Measurements from ENCODE around the gene CBLL1. TPM values are rescaled to one million over a fixed set of nuclear protein-coding genes. Genes with fewer than 3 reads are reported as not detected.

The CBLL1 gene
- total and polyA plus RNA-seq, 2 of the 4 experiments (the other 2 are of a cell fraction) = 15.6 to 19.0 TPM

DNA sequence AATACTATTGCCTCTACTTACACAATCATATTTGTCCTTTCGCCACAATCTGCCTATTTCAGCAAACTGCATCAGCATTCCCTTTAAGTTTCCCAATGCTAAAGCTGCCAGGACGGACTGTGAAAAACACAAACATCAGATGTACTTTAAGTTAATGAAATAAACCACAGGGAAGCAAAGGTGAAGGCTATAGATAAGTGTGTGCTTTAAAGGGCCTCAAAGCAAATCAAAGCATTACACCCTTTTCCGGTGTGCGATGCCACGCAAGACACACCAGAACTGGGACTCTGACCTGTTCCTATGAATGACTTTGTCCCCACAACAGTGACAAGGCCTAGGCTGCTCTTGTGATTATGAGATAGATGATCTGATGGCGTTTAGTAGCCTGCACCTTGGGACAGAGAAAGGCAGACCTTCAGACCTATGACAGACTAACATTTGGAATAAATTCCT, 35.7 kb downstream of the CBLL1 start:
- H2BK5ac ChIP-seq (ENCODE audit: low read depth, low read length, poor library complexity, severe bottlenecking) = no peak overlapping the region
- no CpG with 5 or more reads among the region's 6 CpGs for WGBS, 2 experiments (ENCODE audit: extremely low coverage in 2 of 2, insufficient read length in 1 of 2)
- no TSS peak for BruUV-seq (replicated peaks)

More for the DNA sequence above, 35.7 kb downstream of the CBLL1 start:
- no peak for ATAC-seq (ENCODE audit: low read depth)
- no peak overlapping the region for H3K23ac ChIP-seq (ENCODE audit: low read depth, low read length)
- no peak overlapping the region for H2BK120ac ChIP-seq (ENCODE audit: low read depth, low read length)
- H3K4me1 ChIP-seq (ENCODE audit: control insufficient read depth, insufficient read depth, low read length) = no peaks in the 10 kb centered on the region
- H3K27ac ChIP-seq (ENCODE audit: insufficient read depth, low read length) = no peak overlapping the region
- dilution Hi-C loops (cut with HindIII; ENCODE audit: low sequenced_read_pairs, unreplicated experiment) (no loop called here), in situ Hi-C loops (cut with MboI; ENCODE audit: low sequenced_read_pairs) (no loop called here), intact Hi-C loops (cut with micrococcal nuclease) (no loop called here)
- H3K79me1 ChIP-seq (ENCODE audit: low read depth in 1 of 2, low read length in 2 of 2) = no peaks in the 10 kb centered on the region
- no peak overlapping the region for H3K4ac ChIP-seq (ENCODE audit: low read depth, low read length)
- no peak overlapping the region for H2BK20ac ChIP-seq (ENCODE audit: low read depth, low read length)
- no peak overlapping the region for H2AK9ac ChIP-seq (replicated peaks; ENCODE audit: low read depth, low read length, poor library complexity)
- no peak overlapping the region for H3K4me3 ChIP-seq (ENCODE audit: insufficient read depth, low read depth, low read length)
- no peaks in the 10 kb centered on the region for H3K9me3 ChIP-seq (ENCODE audit: control insufficient read depth, insufficient read depth, low read length)
- ChIA-PET CTCF (no interaction called here), POLR2A (ENCODE audit: unreplicated experiment) (no interaction called here)
- no peak overlapping the region for H3K4me2 ChIP-seq (ENCODE audit: low read depth, low read length)
- H4K8ac ChIP-seq (ENCODE audit: low read depth in 2 of 2, low read length in 2 of 2) = no peak overlapping the region
- no peaks in the 10 kb centered on the region for H3K9me1 ChIP-seq (ENCODE audit: insufficient read depth, low read length)
- H3K36me3 ChIP-seq (ENCODE audit: control insufficient read depth, insufficient read depth, low read length) = no peaks in the 10 kb centered on the region
- TF ChIP-seq MAZ (IDR thresholded peaks at IDR 0.05; ENCODE audit: borderline replicate concordance, low read depth, low read length) (no peak), POLR2A (IDR thresholded peaks at IDR 0.05; ENCODE audit: low read depth, low read length) (no peak), SMC3 (IDR thresholded peaks at IDR 0.05; ENCODE audit: low read depth, low read length) (no peak), NFE2L2 (IDR thresholded peaks at IDR 0.05; ENCODE audit: low read depth, low read length) (no peak), RFX5 (IDR thresholded peaks at IDR 0.05; ENCODE audit: low read depth, low read length) (no peak), CHD1 (IDR thresholded peaks at IDR 0.05; ENCODE audit: low read depth, low read length) (no peak), MXI1 (IDR thresholded peaks at IDR 0.05; ENCODE audit: borderline replicate concordance, low read depth, low read length) (no peak), CEBPB (IDR thresholded peaks at IDR 0.05; ENCODE audit: low read depth, low read length) (no peak), RCOR1 (IDR thresholded peaks at IDR 0.05; ENCODE audit: insufficient replicate concordance, low read length) (no peak), MAFK (IDR thresholded peaks at IDR 0.05; ENCODE audit: low read depth, low read length) (no peak)
- TF ChIP-seq, protein P1, sequence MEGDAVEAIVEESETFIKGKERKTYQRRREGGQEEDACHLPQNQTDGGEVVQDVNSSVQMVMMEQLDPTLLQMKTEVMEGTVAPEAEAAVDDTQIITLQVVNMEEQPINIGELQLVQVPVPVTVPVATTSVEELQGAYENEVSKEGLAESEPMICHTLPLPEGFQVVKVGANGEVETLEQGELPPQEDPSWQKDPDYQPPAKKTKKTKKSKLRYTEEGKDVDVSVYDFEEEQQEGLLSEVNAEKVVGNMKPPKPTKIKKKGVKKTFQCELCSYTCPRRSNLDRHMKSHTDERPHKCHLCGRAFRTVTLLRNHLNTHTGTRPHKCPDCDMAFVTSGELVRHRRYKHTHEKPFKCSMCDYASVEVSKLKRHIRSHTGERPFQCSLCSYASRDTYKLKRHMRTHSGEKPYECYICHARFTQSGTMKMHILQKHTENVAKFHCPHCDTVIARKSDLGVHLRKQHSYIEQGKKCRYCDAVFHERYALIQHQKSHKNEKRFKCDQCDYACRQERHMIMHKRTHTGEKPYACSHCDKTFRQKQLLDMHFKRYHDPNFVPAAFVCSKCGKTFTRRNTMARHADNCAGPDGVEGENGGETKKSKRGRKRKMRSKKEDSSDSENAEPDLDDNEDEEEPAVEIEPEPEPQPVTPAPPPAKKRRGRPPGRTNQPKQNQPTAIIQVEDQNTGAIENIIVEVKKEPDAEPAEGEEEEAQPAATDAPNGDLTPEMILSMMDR (conservative IDR thresholded peaks at IDR 0.05; ENCODE audit: low read depth, low read length) = no peak
- TF ChIP-seq, protein P2, sequence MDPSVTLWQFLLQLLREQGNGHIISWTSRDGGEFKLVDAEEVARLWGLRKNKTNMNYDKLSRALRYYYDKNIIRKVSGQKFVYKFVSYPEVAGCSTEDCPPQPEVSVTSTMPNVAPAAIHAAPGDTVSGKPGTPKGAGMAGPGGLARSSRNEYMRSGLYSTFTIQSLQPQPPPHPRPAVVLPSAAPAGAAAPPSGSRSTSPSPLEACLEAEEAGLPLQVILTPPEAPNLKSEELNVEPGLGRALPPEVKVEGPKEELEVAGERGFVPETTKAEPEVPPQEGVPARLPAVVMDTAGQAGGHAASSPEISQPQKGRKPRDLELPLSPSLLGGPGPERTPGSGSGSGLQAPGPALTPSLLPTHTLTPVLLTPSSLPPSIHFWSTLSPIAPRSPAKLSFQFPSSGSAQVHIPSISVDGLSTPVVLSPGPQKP (IDR thresholded peaks at IDR 0.05; ENCODE audit: borderline replicate concordance, low read depth, low read length) = no peak
- TF ChIP-seq, protein P3, sequence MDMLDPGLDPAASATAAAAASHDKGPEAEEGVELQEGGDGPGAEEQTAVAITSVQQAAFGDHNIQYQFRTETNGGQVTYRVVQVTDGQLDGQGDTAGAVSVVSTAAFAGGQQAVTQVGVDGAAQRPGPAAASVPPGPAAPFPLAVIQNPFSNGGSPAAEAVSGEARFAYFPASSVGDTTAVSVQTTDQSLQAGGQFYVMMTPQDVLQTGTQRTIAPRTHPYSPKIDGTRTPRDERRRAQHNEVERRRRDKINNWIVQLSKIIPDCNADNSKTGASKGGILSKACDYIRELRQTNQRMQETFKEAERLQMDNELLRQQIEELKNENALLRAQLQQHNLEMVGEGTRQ (IDR thresholded peaks at IDR 0.05; ENCODE audit: low read depth, low read length) = no peak
- no peak overlapping the region for H2BK15ac ChIP-seq (ENCODE audit: low read depth, low read length)
- no peak overlapping the region for H2AFZ ChIP-seq (replicated peaks; ENCODE audit: low read length, poor library complexity)
- no peak overlapping the region for H2AK5ac ChIP-seq (ENCODE audit: low read depth, low read length)
- H3K56ac ChIP-seq (ENCODE audit: extremely low read depth, insufficient read depth, low read length) = no peak overlapping the region
- no peak overlapping the region for H4K5ac ChIP-seq (ENCODE audit: low read depth, low read length)
- H3K14ac ChIP-seq (replicated peaks; ENCODE audit: low read depth, low read length) = no peak overlapping the region
- H3K27me3 ChIP-seq (ENCODE audit: control insufficient read depth, insufficient read depth, low read length) = peaks cover 14% of the 10 kb centered on the region
- H4K91ac ChIP-seq (ENCODE audit: insufficient read depth, low read depth, low read length) = no peak overlapping the region
- H4K20me1 ChIP-seq (ENCODE audit: insufficient read depth, low read length) = no peaks in the 10 kb centered on the region
- H3K9ac ChIP-seq (ENCODE audit: low read depth, low read length) = no peak overlapping the region
- no peak for DNase-seq
- no peak overlapping the region for H3K18ac ChIP-seq (ENCODE audit: low read depth, low read length)

All from IMR-90 (cell line).